Bladder microvascular endothelial cell (primary cell): ENCODE data around the gene PCDHGA10. TPM values are rescaled to one million over a fixed set of nuclear protein-coding genes. Genes with fewer than 3 reads are reported as not detected.

Experiments used
- total RNA-seq: library from RNA; depleted of rRNA; stranded (reverse); fragments of >200 nt; gene quantifications from 2 replicates; pipeline ENCODE4 v1.2.3, GENCODE V29; 2014

The PCDHGA10 gene
- total RNA-seq, 1 donor from 2014 or later: 5.2 TPM

Other genes with a start within 250 kb of the PCDHGA10 start
- gene PCDHB7, start 240.3 kb upstream of the PCDHGA10 start, total RNA-seq: 0.16 and 1.5 TPM in 2 replicates
- 0.16 and 1.3 TPM in 2 replicates for gene PCDHB8, start 235.2 kb upstream of the PCDHGA10 start, total RNA-seq
- gene PCDHB16, start 230.6 kb upstream of the PCDHGA10 start, total RNA-seq: under 0.01 and 0.63 TPM in 2 replicates
- gene PCDHB9, start 225.8 kb upstream of the PCDHGA10 start, total RNA-seq: 0.16 and 0.31 TPM in 2 replicates
- 0.49 and 1.6 TPM in 2 replicates for gene PCDHB10, start 220.6 kb upstream of the PCDHGA10 start, total RNA-seq
- 0.16 and 0.69 TPM in 2 replicates for gene PCDHB11, start 213.4 kb upstream of the PCDHGA10 start, total RNA-seq
- gene PCDHB12, start 204.3 kb upstream of the PCDHGA10 start, total RNA-seq: 0.16 and 1.3 TPM in 2 replicates
- gene PCDHB13, start 199.1 kb upstream of the PCDHGA10 start, total RNA-seq: 0.32 and 3.3 TPM in 2 replicates
- gene PCDHB14, start 189.6 kb upstream of the PCDHGA10 start, total RNA-seq: 0.49 and 1.8 TPM in 2 replicates
- gene PCDHB15, start 167.6 kb upstream of the PCDHGA10 start, total RNA-seq: 0.32 and 1.2 TPM in 2 replicates
- gene SLC25A2, start 108.9 kb upstream of the PCDHGA10 start, total RNA-seq: 0.16 and 0.44 TPM in 2 replicates
- gene TAF7, start 92.2 kb upstream of the PCDHGA10 start, total RNA-seq: 53.3 and 79.0 TPM in 2 replicates
- 0.32 and 1.1 TPM in 2 replicates for gene PCDHGA1, start 82.5 kb upstream of the PCDHGA10 start, total RNA-seq
- gene PCDHGA2, start 74.2 kb upstream of the PCDHGA10 start, total RNA-seq: 0.81 and 1.9 TPM in 2 replicates
- 0.32 and 0.82 TPM in 2 replicates for gene PCDHGA3, start 69.2 kb upstream of the PCDHGA10 start, total RNA-seq
- gene PCDHGB1, start 62.9 kb upstream of the PCDHGA10 start, total RNA-seq: 0.65 and 2.8 TPM in 2 replicates
- 1.3 and 6.1 TPM in 2 replicates for gene PCDHGA4, start 58.0 kb upstream of the PCDHGA10 start, total RNA-seq
- gene PCDHGB2, start 53.0 kb upstream of the PCDHGA10 start, total RNA-seq: 1.1 and 5.1 TPM in 2 replicates
- gene PCDHGA5, start 48.8 kb upstream of the PCDHGA10 start, total RNA-seq: 0.49 and 2.0 TPM in 2 replicates
- 1.5 and 8.4 TPM in 2 replicates for gene PCDHGB3, start 42.7 kb upstream of the PCDHGA10 start, total RNA-seq
- 1.5 and 4.1 TPM in 2 replicates for gene PCDHGA6, start 39.1 kb upstream of the PCDHGA10 start, total RNA-seq
- gene PCDHGA7, start 30.2 kb upstream of the PCDHGA10 start, total RNA-seq: 0.65 and 3.3 TPM in 2 replicates
- 8.3 and 20.1 TPM in 2 replicates for gene PCDHGB4, start 25.3 kb upstream of the PCDHGA10 start, total RNA-seq
- 0.65 and 3.0 TPM in 2 replicates for gene PCDHGA8, start 20.4 kb upstream of the PCDHGA10 start, total RNA-seq
- gene PCDHGB5, start 15.0 kb upstream of the PCDHGA10 start, total RNA-seq: 8.1 and 23.0 TPM in 2 replicates
- 0.97 and 4.5 TPM in 2 replicates for gene PCDHGA9, start 10.2 kb upstream of the PCDHGA10 start, total RNA-seq
- 1.6 and 3.9 TPM in 2 replicates for gene PCDHGB6, start 5.0 kb upstream of the PCDHGA10 start, total RNA-seq
- gene PCDHGB7, start 4.7 kb downstream of the PCDHGA10 start, total RNA-seq: 3.2 and 12.3 TPM in 2 replicates
- 4.0 and 14.5 TPM in 2 replicates for gene PCDHGA11, start 8.1 kb downstream of the PCDHGA10 start, total RNA-seq
- gene PCDHGA12, start 17.5 kb downstream of the PCDHGA10 start, total RNA-seq: 1.8 and 6.2 TPM in 2 replicates
- 6.5 and 22.3 TPM in 2 replicates for gene PCDHGC3, start 63.0 kb downstream of the PCDHGA10 start, total RNA-seq
- 0.49 and 2.8 TPM in 2 replicates for gene PCDHGC4, start 72.0 kb downstream of the PCDHGA10 start, total RNA-seq
- gene PCDHGC5, start 76.1 kb downstream of the PCDHGA10 start, total RNA-seq: 0.32 and 1.4 TPM in 2 replicates
- 43.5 and 77.2 TPM in 2 replicates for gene DIAPH1, start 206.0 kb downstream of the PCDHGA10 start, total RNA-seq
- 35.5 and 49.5 TPM in 2 replicates for gene HDAC3, start 223.9 kb downstream of the PCDHGA10 start, total RNA-seq
- 3.1 and 5.6 TPM in 2 replicates for gene RELL2, start 224.0 kb downstream of the PCDHGA10 start, total RNA-seq
- gene FCHSD1, start 238.4 kb downstream of the PCDHGA10 start, total RNA-seq: 14.2 and 24.1 TPM in 2 replicates